ENCODE measurements around the gene PTPRK. TPM values are rescaled to one million over a fixed set of nuclear protein-coding genes. Genes with fewer than 3 reads are reported as not detected.

PTPRK gene
- total RNA-seq, 4 donors from 2014 or later: 34.6 to 56.5 (median 47.0) TPM

DNA sequence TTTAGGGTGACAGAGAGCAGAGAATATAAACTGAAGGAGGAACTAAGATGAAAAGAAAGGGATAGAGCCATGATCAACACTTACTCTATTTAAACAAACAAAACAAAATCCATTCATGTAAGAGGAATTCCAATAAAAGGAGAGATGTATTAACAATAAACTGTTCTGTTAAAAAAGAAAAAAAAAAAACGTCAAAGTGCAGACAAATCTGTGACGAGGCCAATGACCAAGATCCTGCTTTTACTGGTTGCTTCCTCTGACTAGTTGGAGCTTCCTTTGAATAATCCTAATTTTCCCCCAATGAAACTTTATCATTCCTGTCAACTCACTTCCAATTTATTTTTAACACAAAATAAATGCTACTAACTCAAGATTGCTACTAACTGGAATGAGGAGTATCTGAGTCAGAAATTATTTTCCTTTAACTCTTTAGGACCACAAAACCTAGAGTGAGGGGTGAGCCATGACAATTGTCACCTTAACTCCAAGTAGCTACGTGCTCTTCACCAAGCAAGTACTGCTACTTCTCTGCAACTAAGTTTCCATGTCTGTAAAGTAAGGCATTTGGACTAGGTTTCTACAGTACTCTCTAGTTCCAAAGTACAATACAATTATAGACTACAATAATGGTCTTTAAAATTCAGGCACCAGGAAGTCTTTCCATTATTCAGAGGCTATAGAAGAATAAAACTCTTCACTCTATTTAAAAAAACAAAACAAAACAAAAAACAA is 152.0 kb downstream of the PTPRK start:
- Histone ChIP-seq H3K27me3 (no peaks in the 10 kb centered on the region), H3K4me1 (peaks cover 0 to 5% of the 10 kb centered on the region in 2 donors), H3K9me3 (no peaks in the 10 kb centered on the region), H3K4me3 (replicated peaks in 1 of 3) (no peak overlapping the region), H3K36me3 (no peaks in the 10 kb centered on the region), H3K27ac (no peak overlapping the region)
- DNase-seq: no peak
- intact Hi-C loops (cut with DNase I): no loop called here
- WGBS, 2 donors: 84 to 89% methylated on average over 3 of the region's 3 CpGs
- TF ChIP-seq, protein P1, sequence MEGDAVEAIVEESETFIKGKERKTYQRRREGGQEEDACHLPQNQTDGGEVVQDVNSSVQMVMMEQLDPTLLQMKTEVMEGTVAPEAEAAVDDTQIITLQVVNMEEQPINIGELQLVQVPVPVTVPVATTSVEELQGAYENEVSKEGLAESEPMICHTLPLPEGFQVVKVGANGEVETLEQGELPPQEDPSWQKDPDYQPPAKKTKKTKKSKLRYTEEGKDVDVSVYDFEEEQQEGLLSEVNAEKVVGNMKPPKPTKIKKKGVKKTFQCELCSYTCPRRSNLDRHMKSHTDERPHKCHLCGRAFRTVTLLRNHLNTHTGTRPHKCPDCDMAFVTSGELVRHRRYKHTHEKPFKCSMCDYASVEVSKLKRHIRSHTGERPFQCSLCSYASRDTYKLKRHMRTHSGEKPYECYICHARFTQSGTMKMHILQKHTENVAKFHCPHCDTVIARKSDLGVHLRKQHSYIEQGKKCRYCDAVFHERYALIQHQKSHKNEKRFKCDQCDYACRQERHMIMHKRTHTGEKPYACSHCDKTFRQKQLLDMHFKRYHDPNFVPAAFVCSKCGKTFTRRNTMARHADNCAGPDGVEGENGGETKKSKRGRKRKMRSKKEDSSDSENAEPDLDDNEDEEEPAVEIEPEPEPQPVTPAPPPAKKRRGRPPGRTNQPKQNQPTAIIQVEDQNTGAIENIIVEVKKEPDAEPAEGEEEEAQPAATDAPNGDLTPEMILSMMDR (IDR thresholded peaks at IDR 0.05): no peak
- TF ChIP-seq POLR2A (IDR thresholded peaks at IDR 0.05): no peak

DNA sequence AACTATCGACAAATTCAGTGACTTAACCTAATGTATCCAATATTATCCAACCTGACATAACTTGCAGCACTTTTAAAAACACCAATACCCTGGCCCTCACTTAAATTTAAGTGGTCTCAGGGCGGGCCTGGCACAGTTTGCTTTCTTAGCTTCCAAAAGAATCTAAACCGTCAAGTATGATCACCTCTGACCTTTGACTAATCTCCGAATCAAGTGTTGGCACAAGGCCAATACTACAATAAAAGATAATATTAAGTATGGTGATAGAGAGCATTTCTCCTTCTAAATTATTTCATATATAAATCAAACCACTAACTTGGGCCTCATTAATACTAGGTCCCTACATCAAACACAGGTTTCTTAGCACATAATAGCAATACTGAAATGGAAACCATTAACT is 153.0 kb downstream of the PTPRK start:
- Histone ChIP-seq H3K27me3 (no peaks in the 10 kb centered on the region), H3K4me3 (replicated peaks in 1 of 3) (no peak overlapping the region), H3K36me3 (no peaks in the 10 kb centered on the region), H3K4me1 (peaks cover 0 to 5% of the 10 kb centered on the region in 2 donors), H3K27ac (no peak overlapping the region), H3K9me3 (no peaks in the 10 kb centered on the region)
- DNase-seq: no peak
- 54 to 61% methylated on average over 4 of the region's 4 CpGs for WGBS, 2 donors
- TF ChIP-seq, protein P1 (IDR thresholded peaks at IDR 0.05): no peak
- no peak for TF ChIP-seq POLR2A (IDR thresholded peaks at IDR 0.05)
- intact Hi-C loops (cut with DNase I): no loop called here

DNA sequence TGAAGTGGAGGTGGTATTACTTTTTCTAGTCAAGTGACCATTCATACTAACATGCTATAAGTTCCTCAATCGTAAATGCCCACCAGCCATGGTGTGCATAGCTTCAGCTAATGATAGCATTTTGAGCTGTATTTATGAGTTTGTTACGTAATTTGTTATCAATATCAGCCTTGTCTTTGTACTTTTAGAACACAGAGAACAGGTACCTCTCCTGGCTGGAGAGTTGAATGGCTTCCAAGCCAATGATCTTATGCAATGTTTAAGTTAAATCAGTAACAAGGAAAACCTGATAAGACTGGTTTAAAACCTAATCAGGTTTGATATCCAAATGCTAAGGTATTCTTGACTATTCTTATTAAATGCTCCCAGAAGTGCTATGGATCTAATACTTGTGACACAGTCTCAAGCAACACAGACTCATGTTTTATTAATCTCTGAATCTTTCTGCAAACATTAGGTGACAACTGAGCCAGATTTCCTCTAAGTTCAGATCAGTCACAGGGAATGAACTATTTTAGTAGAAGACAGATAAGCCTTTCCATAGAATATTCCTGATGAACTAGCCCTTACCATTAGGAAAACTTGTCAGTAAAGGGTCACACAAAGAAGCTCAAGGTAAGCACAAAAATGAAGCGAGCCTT is 154.8 kb downstream of the PTPRK start:
- 93 to 94% methylated on average over 3 of the region's 3 CpGs for WGBS, 2 donors
- DNase-seq: no peak
- intact Hi-C loops (cut with DNase I): no loop called here
- Histone ChIP-seq H3K27ac (no peak overlapping the region), H3K4me1 (peaks cover 0 to 5% of the 10 kb centered on the region in 2 donors), H3K27me3 (no peaks in the 10 kb centered on the region), H3K4me3 (replicated peaks in 1 of 3) (no peak overlapping the region), H3K9me3 (no peaks in the 10 kb centered on the region), H3K36me3 (no peaks in the 10 kb centered on the region)
- TF ChIP-seq, protein P1 (IDR thresholded peaks at IDR 0.05): no peak
- no peak for TF ChIP-seq POLR2A (IDR thresholded peaks at IDR 0.05)

DNA sequence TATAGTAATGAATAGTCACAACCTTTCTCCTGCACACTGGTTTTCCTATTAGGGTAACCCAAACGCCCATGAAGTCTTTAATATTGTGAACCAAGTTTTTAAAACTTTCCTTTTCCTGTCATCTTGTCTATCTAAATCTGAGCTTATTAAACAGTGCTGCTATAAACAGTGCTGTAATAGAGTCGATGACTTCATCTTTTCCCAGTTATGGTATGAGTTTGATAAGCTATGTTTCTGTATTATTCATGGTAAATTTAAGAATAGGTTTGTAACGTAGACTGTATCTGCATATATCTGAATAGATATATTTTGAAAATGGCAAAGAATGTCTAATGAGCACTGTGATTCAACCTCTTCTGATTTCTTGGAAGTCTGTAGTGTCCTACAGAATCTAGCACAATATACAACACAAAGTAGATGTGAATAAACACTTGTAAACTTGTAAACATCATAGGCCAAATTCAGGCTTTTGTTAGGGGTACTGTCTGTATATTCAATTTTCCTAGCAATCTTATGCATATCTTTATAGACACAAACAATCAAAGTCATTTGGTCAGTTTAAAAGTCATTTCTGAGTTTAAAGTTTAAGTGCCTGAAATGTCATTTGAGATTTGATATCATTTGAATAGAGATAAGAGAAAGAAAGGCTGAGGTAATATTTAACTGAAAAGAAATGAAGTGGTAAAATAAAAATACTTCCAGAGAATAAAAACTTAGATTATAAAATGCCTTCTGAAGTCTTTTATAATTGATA is 155.5 kb downstream of the PTPRK start:
- Histone ChIP-seq H3K27me3 (no peaks in the 10 kb centered on the region), H3K27ac (no peak overlapping the region), H3K36me3 (no peaks in the 10 kb centered on the region), H3K4me3 (replicated peaks in 1 of 3) (no peak overlapping the region), H3K4me1 (peaks cover 0 to 5% of the 10 kb centered on the region in 2 donors), H3K9me3 (no peaks in the 10 kb centered on the region)
- intact Hi-C loops (cut with DNase I): no loop called here
- no peak for DNase-seq
- WGBS, 2 donors: 91 to 95% methylated on average over 3 of the region's 3 CpGs
- TF ChIP-seq, protein P1 (IDR thresholded peaks at IDR 0.05): no peak
- no peak for TF ChIP-seq POLR2A (IDR thresholded peaks at IDR 0.05)

All from thyroid gland (tissue), 4 donors.